GM21529 (cell line): ENCODE data around the gene SIGLEC11.
A peak's percentile ranks its signal among the peaks of the same experiment; 100 is the strongest.
"Not testable (repeated sequence)": the region's sequence is repeated elsewhere in the genome, so short reads cannot be mapped to it uniquely, and the experiment has no call there.

Source experiments
- ATAC-seq: cut with Tn5 transposase; IDR thresholded peaks from one replicate; pipeline ENCODE4 v1.9.1; 2021; ENCODE audit not compliant: unreplicated experiment

Gene SIGLEC11

GRCh38 chr19:49927526-49928264 lies 33.3 kb downstream of the SIGLEC11 start:
- no peak for ATAC-seq

GRCh38 chr19:49926515-49926914 lies 34.5 kb downstream of the SIGLEC11 start:
- no peak for ATAC-seq

GRCh38 chr19:49925486-49925885 lies 35.5 kb downstream of the SIGLEC11 start:
- ATAC-seq = no peak

GRCh38 chr19:49924881-49925210 lies 36.1 kb downstream of the SIGLEC11 start:
- ATAC-seq = not testable (repeated sequence)

DNA sequence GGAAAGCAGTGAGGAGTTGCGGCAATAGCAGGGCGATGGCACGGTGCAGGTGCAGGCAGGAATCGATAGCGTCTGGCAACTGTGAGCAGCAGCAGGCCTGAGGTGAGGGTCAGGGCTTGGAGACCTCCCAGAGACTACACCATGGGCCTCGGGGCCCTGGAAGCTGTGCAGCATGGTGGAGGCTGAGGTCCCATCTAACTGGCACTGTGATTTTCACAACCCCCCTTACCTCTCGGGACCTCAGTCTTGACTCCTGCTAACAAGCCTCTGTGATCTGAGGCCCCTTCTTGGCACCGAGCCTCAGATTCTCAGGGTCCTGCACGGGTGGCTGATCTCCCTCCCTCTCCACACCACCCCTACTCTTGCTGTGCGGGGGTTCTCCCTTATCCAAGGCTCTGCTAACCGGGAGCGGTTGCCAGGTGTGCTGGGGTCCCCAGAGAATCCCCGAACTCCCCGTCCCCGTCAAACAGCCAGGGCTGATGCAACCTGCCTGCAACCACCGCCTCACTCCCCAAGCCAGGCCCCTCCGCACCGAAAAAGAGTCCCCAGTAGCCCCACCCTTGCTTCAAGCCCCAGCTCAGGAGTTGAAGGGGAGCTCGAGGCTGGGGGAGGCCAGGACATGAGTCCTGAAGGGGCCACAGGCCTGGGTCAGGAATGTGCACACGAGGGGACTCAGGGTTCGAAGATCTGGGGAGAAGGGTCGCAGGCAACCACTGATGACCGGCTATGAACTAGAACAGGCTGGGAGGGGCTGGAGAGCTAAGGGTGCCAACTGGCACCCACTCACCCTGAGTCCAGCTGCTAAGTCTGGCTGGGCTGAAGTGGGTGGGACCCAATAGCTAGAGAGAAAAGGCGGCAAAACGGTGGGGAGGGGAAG lies 36.7 kb downstream of the SIGLEC11 start:
- no peak for ATAC-seq

- ATAC-seq = no peak
These were observed 37.6 kb downstream of the SIGLEC11 start for GRCh38 chr19:49923055-49924003.

DNA sequence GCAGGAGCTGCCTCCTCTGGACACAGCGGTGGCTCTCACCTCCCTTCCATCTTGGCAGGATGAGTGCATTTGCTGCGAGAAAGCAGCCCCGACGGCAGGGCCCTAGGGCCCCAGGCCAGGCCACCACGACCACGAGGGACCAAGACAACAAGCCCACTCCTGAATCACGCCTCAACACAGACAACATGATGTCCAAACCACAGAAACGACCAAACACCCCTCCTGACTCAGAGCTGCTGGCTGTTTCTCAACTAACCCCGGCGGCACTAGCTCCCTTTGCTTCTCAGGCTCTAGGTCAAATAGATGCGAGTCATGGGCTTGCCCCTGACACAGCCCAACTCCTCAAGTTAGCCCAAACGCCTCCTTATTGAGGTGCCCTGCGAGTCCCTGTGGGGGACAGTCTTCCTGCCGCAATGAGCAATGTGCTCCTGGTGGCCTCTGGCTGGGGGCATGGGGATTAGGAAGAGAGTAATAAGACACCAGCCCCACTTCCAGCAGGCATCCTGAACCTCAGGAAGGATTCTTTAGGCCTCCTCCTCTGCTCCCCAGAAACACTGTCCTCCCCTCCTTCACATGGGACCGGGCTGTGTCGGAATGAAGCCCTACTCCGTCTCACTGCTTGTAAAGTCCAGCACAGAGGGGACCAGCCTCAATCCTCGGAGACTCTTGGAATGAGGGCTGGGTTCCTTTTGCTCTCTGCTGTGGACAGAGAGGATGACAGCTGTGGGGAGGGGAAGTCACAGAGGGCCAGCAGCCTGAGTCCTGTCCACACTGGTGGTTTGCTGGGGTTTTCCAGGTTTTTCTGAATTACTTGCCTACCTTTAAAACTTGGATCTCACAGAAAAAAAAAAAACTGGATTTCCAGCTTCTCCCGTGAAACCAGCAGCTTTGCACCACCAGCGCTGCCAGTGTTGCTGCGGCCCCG lies 38.8 kb downstream of the SIGLEC11 start:
- no peak for ATAC-seq

DNA sequence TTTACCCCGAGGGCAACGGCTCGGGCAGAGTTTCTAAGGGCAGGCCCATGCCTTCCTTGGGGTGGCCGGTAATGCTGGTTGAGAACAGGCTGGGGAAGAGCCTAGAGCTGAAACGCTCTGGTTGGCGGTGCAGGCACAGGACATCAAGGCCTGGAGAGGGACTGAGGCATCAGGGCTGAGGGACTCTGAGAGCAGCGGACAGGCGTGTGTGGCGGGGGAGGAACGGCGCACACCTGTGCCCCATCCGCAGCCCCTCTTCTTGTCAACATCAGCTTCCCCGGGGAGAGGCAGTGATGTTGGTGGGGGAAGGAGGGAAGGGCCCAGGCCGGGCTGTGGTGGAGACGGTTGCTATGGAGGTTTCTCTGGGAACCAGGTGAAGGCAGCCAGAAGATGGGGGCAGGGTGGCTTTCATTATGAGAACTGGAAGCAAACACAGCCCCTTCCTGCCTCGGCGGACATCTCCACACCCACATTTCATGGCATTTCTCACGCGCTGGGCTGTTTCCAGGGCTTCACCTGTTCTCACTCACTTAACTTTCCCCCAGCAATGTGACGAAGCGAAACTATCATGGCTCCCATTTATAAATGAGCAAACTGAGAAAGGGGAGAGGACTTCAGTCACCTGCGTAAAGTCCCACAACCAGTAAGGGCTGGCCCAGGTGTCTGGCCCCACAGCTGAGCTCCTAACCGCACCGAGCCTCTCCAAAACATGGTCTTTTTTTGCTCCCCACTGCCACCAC lies 40.2 kb downstream of the SIGLEC11 start:
- no peak for ATAC-seq

DNA sequence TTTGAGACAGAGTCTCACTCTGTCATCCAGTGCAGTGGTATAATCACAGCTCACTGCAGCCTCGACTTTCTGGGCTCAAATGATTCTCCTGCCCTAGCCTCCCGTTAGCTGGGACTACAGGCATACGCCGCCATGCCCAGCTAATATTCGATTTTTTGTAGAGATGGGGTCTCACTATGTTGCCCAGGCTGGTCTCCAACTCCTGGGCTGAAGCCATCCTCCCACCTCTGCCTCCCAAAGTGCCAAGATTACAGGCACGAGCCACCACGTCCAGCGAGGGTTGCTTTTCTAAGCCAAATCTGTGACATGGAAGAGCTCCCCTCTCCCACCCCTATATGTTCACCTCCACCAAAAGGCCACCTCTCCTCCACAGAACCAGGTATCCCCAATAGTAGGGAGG lies 42.9 kb downstream of the SIGLEC11 start:
- ATAC-seq = no peak

GRCh38 chr19:49916839-49917733 lies 43.9 kb downstream of the SIGLEC11 start:
- ATAC-seq = no peak

DNA sequence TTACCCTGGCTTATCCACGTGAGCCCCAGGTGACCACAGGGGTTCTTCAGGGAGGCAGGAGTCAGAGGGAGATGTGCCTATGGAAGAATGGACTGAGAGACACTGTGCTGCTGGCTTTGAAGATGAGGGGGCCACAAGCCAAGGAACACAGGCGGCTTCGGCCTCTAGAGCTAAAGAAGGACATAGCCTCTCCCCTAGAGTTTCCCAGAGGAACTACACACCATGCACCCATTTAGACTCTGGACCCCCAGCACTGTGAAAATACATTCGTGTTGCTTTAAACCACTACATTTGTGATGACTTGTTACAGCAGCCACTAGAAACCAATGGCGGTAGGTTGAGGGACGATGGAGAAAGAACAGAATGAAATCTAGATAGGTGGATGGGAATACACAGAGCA lies 45.7 kb downstream of the SIGLEC11 start:
- ATAC-seq = no peak

GRCh38 chr19:49913720-49914119 lies 47.3 kb downstream of the SIGLEC11 start:
- no peak for ATAC-seq

- ATAC-seq = no peak
These were observed 47.8 kb downstream of the SIGLEC11 start for GRCh38 chr19:49912965-49913685.

- ATAC-seq = peak; percentile 39
These were observed 49.4 kb downstream of the SIGLEC11 start for GRCh38 chr19:49911381-49912145.

GRCh38 chr19:49910179-49910578 lies 50.8 kb downstream of the SIGLEC11 start:
- ATAC-seq = no peak

DNA sequence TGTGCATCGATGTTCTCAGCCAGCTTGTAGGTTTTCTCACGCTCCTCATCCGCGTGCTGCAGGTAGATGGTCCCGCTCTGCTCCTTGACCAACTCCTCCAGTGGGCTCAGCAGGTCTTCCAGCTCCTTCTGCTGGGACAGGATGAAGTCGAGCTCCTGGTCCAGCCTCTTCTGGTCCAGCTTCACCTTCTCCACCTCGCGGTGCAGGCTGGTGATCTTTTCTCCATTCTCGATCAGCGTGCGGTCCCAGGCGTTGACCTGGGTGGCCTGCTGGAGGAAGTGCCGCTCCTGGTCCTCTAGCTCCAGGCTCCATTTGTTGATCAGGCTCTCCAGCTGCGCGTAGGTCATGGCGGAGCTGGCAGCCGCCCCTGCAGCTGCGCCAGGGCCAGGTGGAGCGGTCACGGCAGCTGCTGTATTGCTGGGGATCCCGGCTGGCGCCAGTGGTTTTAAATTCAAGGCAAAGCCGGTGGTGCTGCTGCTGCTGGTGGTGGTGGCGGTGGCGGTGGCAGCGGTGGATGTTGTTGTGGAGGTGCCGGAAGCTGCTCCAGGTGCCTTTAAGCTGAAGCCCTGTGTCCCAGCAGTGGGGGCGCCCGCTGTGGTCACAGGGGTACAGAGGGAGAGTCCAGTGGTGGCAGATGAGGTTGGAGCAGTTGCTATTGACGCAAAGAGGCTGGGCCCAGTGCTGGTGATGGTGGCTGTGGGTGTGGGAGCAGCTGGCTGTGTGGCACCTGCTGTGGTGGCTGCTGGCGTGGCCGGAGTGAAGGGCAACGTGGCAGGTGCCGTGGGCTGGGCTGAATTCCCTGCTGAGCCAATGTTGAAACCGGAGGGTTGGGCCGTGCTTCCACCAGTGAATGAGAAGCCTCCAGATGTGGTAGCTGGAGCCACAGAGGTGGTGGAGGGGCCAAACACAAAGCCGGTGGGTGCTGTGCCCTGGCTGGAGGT lies 52.2 kb downstream of the SIGLEC11 start:
- ATAC-seq = no peak
